Stimulated activated CD8-positive, alpha-beta memory T cell treated with anti-CD3 and anti-CD28 coated beads, Interleukin-2, amount 100 ng/mL, for 1 hour (primary cell): ENCODE results near the gene NUBP2.
"Not testable (repeated sequence)": the region's sequence is repeated elsewhere in the genome, so short reads cannot be mapped to it uniquely, and the experiment has no call there.

Experiments used
- DNase-seq, 2 donors: peaks; one replicate each; pipeline ENCODE4 v3.0.0-alpha.2; 2020; ENCODE audit warnings: low read depth in 2 of 2

Gene NUBP2

GRCh38 chr16:1786242-1787055, 3.7 kb downstream of the NUBP2 start:
- DNase-seq = no peak

- no peak for DNase-seq
Observed at GRCh38 chr16:1787056-1787321, 4.2 kb downstream of the NUBP2 start.

DNA sequence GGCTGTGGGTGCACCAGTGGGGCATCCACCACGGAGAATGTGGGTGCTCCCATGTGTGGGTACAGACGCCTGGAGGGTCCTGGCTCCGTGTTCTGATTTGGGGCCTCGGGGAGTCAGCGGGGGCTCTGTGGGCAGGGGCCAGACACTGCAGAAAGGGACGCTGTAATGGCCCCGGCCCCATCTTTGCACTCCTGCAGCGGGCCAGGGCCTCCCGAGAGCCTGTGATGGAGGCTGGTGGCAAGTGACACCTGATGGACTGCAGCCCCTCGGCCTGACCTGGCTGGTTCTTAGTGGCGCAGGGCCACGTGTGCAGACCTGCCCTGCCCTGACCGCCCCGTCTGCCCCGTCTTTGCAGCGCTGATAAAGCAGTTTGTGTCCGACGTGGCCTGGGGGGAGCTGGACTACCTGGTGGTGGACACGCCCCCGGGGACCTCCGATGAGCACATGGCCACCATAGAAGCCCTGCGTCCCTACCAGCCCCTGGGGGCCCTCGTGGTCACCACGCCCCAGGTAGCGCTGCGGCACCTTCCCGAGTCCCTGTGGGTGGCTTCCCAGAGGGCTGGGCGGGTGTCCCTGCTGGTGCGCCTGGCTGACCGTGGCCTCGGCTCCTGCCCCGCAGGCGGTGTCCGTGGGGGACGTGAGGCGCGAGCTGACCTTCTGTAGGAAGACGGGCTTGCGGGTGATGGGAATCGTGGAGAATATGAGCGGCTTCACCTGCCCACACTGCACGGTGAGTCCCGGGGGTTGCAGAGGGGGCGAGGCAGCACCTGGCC, 4.7 kb downstream of the NUBP2 start:
- DNase-seq = no peak

- no peak for DNase-seq
Observed at GRCh38 chr16:1788095-1788707, 5.4 kb downstream of the NUBP2 start.

GRCh38 chr16:1788708-1789100, 5.9 kb downstream of the NUBP2 start:
- DNase-seq = no peak

DNA sequence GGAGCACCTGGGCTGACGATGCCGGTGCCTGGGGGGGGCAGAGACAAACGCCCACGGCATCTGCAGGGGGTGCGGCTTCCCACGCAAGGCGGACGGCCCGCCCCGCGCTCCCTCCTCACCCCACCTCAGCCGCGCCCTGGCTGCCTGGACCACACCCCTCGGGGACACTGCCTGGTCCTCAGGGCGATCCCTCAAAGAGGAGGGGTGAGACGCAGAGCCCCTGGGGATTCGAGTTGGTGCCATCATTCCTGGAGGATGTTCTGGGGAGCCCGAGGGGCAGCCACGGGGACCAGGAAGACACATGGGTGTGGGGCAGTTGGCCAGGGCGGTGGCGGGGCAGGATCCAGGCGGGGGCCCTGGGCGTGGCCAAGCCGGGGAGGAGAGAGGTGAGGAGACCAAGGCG, 6.9 kb downstream of the NUBP2 start:
- DNase-seq = no peak

DNA sequence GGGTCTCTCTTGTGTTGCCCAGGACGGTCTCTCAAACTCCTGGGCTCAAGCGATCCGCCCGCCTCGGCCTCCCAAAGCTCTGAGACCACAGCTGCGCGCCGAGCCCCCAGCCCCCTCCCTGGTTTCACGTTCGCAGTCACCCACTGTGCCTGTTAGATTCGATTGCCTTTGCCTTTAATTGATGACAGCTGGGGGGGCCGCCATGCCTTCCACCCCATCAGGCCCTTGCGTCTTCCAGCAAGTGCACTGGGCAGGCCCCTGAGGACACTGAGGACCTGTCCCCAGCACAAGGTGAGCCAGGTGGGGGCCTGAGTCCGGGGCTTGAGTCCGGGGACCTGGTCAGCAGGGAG, 7.5 kb downstream of the NUBP2 start:
- DNase-seq = no peak

DNA sequence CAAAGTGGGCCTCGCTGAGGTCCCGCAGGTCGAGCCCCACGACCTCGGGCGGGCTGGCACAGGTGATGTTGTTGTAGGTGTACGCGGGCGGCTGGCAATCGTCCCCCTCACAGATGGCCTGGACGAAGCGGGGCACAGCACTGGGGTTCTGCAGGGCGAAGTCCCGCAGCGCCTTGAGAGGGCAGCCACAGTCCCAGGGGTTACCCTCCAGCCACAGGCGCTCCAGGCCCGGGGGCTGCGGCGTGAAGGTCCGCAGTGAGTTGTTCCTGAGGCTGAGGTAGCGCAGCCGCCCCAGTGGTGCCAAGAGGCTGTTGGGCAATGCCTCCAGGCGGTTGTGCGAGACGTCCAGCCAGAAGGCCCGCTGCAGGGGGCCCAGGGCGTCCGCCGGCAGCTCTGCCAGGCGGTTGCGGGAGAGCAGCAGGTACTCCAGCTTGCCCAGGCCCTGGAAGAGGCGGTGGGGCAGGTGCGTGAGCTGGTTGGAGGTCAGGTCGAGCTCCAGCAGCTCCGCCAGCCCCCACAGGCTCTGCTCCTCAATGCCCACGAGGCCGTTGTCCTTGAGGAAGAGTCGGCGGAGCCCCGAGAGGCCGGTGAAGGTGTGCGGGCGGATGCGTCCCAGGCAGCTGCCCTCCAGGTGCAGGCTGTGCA, 8.0 kb downstream of the NUBP2 start:
- no peak for DNase-seq

GRCh38 chr16:1791256-1791942, 8.6 kb downstream of the NUBP2 start:
- no peak for DNase-seq

- DNase-seq = no peak
Observed at GRCh38 chr16:1791943-1792812, 9.4 kb downstream of the NUBP2 start.

- no peak for DNase-seq
Observed at GRCh38 chr16:1792836-1793577, 10.2 kb downstream of the NUBP2 start.

DNA sequence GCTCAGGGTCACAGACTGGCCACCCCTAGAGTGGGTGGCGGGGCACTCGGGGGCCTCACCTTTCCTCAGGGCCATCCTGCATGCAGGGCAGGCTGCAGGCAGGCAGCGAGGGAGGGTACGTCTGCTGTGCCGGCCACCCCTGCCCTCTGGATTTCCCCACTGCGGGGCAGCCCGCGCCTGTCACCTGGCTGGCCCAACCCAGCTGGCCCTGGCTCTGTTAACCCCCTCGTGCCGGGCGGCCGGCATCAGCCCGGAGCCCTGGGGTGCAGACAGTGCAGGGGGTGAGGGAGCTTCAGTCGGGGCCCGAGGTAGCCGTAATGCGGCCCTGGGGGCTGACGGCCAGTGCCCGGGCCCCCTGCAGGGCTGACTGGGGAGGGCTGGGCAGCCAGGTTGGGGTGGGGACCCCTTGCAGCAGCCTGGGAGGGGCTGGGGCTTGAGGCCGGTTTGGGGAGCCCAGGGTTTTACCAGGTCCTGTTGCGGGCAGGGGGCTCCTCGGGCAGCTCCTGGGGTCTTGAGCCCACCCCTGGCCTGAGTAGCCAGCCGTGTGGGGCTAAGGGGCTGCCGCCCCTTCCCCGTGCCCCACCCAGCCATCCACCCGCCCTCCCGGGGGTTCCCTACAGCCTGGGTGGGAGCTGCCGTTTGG, 10.9 kb downstream of the NUBP2 start, which contains the start of gene IGFALS:
Gene IGFALS, minus strand, starts transcription at position 128 of the 643 bp plus-strand sequence. Its CDS starts 53 bp downstream, at position 75.
- DNase-seq = no peak

DNA sequence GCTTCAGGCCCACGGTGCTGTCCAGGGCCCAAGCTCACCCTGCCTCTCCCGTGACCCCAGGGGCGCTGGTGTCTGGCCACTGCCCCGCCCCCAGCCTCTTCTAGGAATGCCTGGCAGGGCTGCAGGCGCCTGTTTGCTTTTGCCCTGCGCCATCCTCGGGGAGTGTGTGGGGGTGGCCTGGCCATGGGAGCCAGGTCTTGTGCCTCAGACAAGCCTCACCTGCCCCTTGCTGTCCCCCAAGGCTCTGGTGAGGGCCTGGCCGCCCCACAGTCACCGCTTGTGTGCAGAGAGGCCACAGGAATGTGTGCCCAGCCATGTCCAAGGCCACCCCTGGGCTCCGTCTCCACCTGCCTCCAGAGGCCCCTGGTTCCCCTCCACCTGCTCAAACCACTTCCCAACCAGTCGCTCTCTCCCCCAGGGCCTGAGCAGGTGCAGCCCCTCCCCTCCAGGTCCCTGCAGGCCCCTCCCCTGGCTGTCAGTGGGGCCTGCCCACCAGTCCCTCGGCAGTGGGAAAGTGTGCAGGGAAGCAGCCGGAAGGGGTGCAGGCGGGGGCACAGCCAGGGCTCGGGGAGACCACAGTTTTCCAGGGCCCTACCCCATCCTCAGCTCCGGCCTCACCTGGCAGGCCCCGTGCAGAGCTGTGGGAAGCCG, 11.6 kb downstream of the NUBP2 start:
- DNase-seq = no peak

- no peak for DNase-seq
Observed at GRCh38 chr16:1794908-1795666, 12.3 kb downstream of the NUBP2 start.

- DNase-seq = not testable (repeated sequence)
Observed at GRCh38 chr16:1799263-1799662, 16.5 kb downstream of the NUBP2 start.

- DNase-seq = no peak
Observed at GRCh38 chr16:1800701-1801100, 17.9 kb downstream of the NUBP2 start.

DNA sequence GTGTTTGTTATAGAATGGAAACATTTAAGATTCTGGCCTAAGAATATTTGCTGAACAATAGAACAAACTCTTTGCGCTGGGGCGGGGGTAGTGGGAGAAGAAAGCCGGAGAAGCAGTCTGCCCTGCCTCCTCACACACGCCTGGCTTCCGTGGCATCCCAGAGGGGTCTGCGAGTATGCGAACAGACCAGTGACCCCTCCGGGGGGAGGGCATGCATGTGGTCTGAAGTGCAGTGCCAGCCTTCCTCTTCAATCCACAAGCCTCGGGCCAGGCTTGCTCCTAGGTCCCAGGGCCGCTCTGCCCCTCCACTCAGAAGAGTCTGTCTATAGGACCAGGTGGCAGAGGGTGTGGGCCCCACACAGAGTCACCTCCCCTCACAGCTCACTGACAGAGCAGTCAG, 24.9 kb downstream of the NUBP2 start:
- no peak for DNase-seq

DNA sequence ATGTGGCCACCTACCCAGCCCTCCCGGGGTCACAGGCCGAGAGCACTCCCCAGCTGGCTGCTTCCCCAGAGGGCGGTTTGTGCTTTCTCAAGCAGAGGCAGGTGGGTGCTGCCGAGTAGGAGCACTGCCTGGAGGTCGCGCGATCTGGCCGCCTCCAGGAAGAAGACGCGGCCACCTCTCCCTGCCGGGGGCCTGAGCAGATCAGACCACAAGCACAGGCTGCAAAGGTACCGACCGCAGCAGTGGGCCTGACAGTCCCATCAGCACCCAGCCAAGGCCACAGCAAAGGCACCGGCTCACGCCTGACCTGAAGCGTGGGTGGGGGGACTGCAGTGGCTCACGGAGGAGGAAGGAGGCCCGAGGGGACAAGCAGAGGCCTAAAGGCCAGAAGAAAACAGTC, 25.9 kb downstream of the NUBP2 start:
- no peak for DNase-seq
